GM12864 (cell line): Measurements from ENCODE around the gene ARHGEF40.

Experiments used
- DNase-seq: peaks from one replicate; pipeline ENCODE4 v3.0.0-alpha.2; 2011; ENCODE audit warnings: low read depth
- H3K4me3 ChIP-seq: 2 replicates; pipeline ENCODE4 v1.5.1; 2011; ENCODE audit warnings: mild to moderate bottlenecking, low read depth, low read length, control low read depth
- CTCF ChIP-seq: IDR thresholded peaks from 2 replicates; pipeline ENCODE4 v1.5.1; 2011; ENCODE audit warnings: low read depth, mild to moderate bottlenecking, moderate library complexity, low read length, control low read depth, inconsistent platforms; ENCODE audit errors: missing control alignments

The ARHGEF40 gene

GRCh38 chr14:21099596-21099985 is 29.5 kb downstream of the ARHGEF40 start:
- no peak for DNase-seq
- no peak for TF ChIP-seq CTCF
- H3K4me3 ChIP-seq: no peak overlapping the region

- H3K4me3 ChIP-seq: no peak within 1 kb of the TSS
- TF ChIP-seq CTCF: no peak
- no peak for DNase-seq
Measured at GRCh38 chr14:21100931-21101330, 30.8 kb downstream of the ARHGEF40 start, which contains the start of gene TMEM253. TSS of gene TMEM253 (plus strand) at chr14:21101066. CDS start at chr14:21101344, 278 bp downstream.

- DNase-seq: no peak
- no peak overlapping the region for H3K4me3 ChIP-seq
- no peak for TF ChIP-seq CTCF
Measured at GRCh38 chr14:21101802-21102413, 31.8 kb downstream of the ARHGEF40 start.

GRCh38 chr14:21102521-21103410 is 32.7 kb downstream of the ARHGEF40 start:
- TF ChIP-seq CTCF: no peak
- H3K4me3 ChIP-seq: peak overlapping the region; percentile 79
- no peak for DNase-seq

GRCh38 chr14:21103411-21103709 is 33.3 kb downstream of the ARHGEF40 start:
- peak overlapping the region; percentile 79 for H3K4me3 ChIP-seq
- no peak for DNase-seq
- no peak for TF ChIP-seq CTCF

- H3K4me3 ChIP-seq: peak overlapping the region; percentile 79
- TF ChIP-seq CTCF: peak; percentile 79
- peak; percentile 88 for DNase-seq
Measured at GRCh38 chr14:21103710-21104447, 33.8 kb downstream of the ARHGEF40 start.
